ENCODE measurements around the gene PHF2. TPM values are rescaled to one million over a fixed set of nuclear protein-coding genes. Genes with fewer than 3 reads are reported as not detected.

PHF2 gene
- total RNA-seq, 1 experiment from 2014 or later = 16.7 TPM

GRCh38 chr9:93599571-93600403 is 23.4 kb downstream of the PHF2 start:
- no peak for DNase-seq (ENCODE audit: low read depth)

GRCh38 chr9:93600504-93600903 is 24.1 kb downstream of the PHF2 start:
- no peak for DNase-seq (ENCODE audit: low read depth)

- DNase-seq (ENCODE audit: low read depth) = no peak
Measured at GRCh38 chr9:93601063-93601462, 24.7 kb downstream of the PHF2 start.

- DNase-seq (ENCODE audit: low read depth) = no peak
Measured at GRCh38 chr9:93601666-93602065, 25.3 kb downstream of the PHF2 start.

- DNase-seq (ENCODE audit: low read depth) = no peak
Measured at GRCh38 chr9:93603011-93603410, 26.6 kb downstream of the PHF2 start.

- DNase-seq (ENCODE audit: low read depth) = no peak
Measured at GRCh38 chr9:93603906-93604326, 27.5 kb downstream of the PHF2 start.

GRCh38 chr9:93606187-93606586 is 29.8 kb downstream of the PHF2 start:
- no peak for DNase-seq (ENCODE audit: low read depth)

GRCh38 chr9:93610206-93610605 is 33.8 kb downstream of the PHF2 start:
- no peak for DNase-seq (ENCODE audit: low read depth)

- DNase-seq (ENCODE audit: low read depth) = no peak
Measured at GRCh38 chr9:93612052-93612795, 35.8 kb downstream of the PHF2 start.

GRCh38 chr9:93612796-93613154 is 36.4 kb downstream of the PHF2 start:
- DNase-seq (ENCODE audit: low read depth) = no peak

- no peak for DNase-seq (ENCODE audit: low read depth)
Measured at GRCh38 chr9:93613174-93613573, 36.8 kb downstream of the PHF2 start.

GRCh38 chr9:93613791-93614190 is 37.4 kb downstream of the PHF2 start:
- no peak for DNase-seq (ENCODE audit: low read depth)

GRCh38 chr9:93614830-93615468 is 38.6 kb downstream of the PHF2 start:
- DNase-seq (ENCODE audit: low read depth) = no peak

- no peak for DNase-seq (ENCODE audit: low read depth)
Measured at GRCh38 chr9:93616044-93616443, 39.7 kb downstream of the PHF2 start.

- DNase-seq (ENCODE audit: low read depth) = no peak
Measured at GRCh38 chr9:93617273-93617672, 40.9 kb downstream of the PHF2 start.

GRCh38 chr9:93619272-93619775 is 42.9 kb downstream of the PHF2 start:
- no peak for DNase-seq (ENCODE audit: low read depth)

- DNase-seq (ENCODE audit: low read depth) = no peak
Measured at GRCh38 chr9:93620041-93620506, 43.7 kb downstream of the PHF2 start.

- DNase-seq (ENCODE audit: low read depth) = no peak
Measured at GRCh38 chr9:93620881-93621820, 44.8 kb downstream of the PHF2 start.

- DNase-seq (ENCODE audit: low read depth) = no peak
Measured at GRCh38 chr9:93621922-93622321, 45.5 kb downstream of the PHF2 start.

GRCh38 chr9:93622691-93623090 is 46.3 kb downstream of the PHF2 start:
- DNase-seq (ENCODE audit: low read depth) = no peak

- DNase-seq (ENCODE audit: low read depth) = no peak
Measured at GRCh38 chr9:93623753-93624152, 47.4 kb downstream of the PHF2 start.
